ENCODE data around the gene CAPN5.

DNA sequence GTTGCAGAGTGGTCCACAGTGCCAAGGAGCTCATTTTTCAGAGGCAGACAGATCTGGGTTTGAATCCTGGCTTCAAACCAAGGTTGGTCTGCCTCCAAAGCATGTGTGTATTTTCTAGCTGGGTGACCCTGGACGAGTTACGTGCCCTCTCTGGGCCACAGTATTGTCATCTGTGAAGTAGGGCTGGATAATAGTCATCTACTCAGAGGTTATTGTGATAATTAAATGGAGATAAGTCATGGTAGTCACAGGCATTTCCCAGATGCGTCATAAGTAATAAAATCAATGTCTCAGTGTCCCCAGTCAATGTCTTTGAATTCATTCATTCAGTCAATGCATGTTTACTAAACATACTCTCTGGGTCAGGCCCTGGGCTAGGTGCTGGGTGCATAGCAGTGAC lies 44.5 kb downstream of the CAPN5 start:
- no peak for TF ChIP-seq RAD21 (IDR thresholded peaks at IDR 0.05; ENCODE audit: insufficient read depth, low read depth, low read length)
- TF ChIP-seq, protein P1, sequence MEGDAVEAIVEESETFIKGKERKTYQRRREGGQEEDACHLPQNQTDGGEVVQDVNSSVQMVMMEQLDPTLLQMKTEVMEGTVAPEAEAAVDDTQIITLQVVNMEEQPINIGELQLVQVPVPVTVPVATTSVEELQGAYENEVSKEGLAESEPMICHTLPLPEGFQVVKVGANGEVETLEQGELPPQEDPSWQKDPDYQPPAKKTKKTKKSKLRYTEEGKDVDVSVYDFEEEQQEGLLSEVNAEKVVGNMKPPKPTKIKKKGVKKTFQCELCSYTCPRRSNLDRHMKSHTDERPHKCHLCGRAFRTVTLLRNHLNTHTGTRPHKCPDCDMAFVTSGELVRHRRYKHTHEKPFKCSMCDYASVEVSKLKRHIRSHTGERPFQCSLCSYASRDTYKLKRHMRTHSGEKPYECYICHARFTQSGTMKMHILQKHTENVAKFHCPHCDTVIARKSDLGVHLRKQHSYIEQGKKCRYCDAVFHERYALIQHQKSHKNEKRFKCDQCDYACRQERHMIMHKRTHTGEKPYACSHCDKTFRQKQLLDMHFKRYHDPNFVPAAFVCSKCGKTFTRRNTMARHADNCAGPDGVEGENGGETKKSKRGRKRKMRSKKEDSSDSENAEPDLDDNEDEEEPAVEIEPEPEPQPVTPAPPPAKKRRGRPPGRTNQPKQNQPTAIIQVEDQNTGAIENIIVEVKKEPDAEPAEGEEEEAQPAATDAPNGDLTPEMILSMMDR (IDR thresholded peaks at IDR 0.05 in 2 of 3, conservative IDR thresholded peaks at IDR 0.05 in 1 of 3; ENCODE audit: control insufficient read depth in 2 of 3, extremely low read depth in 1 of 3, insufficient read depth in 1 of 3, low read depth in 3 of 3, low read length in 3 of 3): no peak
- no peak for TF ChIP-seq BCL11A (IDR thresholded peaks at IDR 0.05; ENCODE audit: low read depth, low read length)
- no peak for TF ChIP-seq SMC3 (IDR thresholded peaks at IDR 0.05; ENCODE audit: borderline replicate concordance, low read length)
- TF ChIP-seq, protein P2, sequence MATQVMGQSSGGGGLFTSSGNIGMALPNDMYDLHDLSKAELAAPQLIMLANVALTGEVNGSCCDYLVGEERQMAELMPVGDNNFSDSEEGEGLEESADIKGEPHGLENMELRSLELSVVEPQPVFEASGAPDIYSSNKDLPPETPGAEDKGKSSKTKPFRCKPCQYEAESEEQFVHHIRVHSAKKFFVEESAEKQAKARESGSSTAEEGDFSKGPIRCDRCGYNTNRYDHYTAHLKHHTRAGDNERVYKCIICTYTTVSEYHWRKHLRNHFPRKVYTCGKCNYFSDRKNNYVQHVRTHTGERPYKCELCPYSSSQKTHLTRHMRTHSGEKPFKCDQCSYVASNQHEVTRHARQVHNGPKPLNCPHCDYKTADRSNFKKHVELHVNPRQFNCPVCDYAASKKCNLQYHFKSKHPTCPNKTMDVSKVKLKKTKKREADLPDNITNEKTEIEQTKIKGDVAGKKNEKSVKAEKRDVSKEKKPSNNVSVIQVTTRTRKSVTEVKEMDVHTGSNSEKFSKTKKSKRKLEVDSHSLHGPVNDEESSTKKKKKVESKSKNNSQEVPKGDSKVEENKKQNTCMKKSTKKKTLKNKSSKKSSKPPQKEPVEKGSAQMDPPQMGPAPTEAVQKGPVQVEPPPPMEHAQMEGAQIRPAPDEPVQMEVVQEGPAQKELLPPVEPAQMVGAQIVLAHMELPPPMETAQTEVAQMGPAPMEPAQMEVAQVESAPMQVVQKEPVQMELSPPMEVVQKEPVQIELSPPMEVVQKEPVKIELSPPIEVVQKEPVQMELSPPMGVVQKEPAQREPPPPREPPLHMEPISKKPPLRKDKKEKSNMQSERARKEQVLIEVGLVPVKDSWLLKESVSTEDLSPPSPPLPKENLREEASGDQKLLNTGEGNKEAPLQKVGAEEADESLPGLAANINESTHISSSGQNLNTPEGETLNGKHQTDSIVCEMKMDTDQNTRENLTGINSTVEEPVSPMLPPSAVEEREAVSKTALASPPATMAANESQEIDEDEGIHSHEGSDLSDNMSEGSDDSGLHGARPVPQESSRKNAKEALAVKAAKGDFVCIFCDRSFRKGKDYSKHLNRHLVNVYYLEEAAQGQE (IDR thresholded peaks at IDR 0.05; ENCODE audit: low read depth, low read length): no peak
- TF ChIP-seq POLR2A (IDR thresholded peaks at IDR 0.05; ENCODE audit: low read depth, low read length): no peak
- no peak for TF ChIP-seq TARDBP (IDR thresholded peaks at IDR 0.05; ENCODE audit: borderline replicate concordance)
- TF ChIP-seq, protein P3, sequence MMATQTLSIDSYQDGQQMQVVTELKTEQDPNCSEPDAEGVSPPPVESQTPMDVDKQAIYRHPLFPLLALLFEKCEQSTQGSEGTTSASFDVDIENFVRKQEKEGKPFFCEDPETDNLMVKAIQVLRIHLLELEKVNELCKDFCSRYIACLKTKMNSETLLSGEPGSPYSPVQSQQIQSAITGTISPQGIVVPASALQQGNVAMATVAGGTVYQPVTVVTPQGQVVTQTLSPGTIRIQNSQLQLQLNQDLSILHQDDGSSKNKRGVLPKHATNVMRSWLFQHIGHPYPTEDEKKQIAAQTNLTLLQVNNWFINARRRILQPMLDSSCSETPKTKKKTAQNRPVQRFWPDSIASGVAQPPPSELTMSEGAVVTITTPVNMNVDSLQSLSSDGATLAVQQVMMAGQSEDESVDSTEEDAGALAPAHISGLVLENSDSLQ (IDR thresholded peaks at IDR 0.05): no peak
- no peak for TF ChIP-seq EGR1 (IDR thresholded peaks at IDR 0.05; ENCODE audit: borderline replicate concordance in 1 of 2, low read depth in 2 of 2, low read length in 2 of 2)
- TF ChIP-seq, protein P4, sequence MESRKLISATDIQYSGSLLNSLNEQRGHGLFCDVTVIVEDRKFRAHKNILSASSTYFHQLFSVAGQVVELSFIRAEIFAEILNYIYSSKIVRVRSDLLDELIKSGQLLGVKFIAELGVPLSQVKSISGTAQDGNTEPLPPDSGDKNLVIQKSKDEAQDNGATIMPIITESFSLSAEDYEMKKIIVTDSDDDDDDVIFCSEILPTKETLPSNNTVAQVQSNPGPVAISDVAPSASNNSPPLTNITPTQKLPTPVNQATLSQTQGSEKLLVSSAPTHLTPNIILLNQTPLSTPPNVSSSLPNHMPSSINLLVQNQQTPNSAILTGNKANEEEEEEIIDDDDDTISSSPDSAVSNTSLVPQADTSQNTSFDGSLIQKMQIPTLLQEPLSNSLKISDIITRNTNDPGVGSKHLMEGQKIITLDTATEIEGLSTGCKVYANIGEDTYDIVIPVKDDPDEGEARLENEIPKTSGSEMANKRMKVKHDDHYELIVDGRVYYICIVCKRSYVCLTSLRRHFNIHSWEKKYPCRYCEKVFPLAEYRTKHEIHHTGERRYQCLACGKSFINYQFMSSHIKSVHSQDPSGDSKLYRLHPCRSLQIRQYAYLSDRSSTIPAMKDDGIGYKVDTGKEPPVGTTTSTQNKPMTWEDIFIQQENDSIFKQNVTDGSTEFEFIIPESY (IDR thresholded peaks at IDR 0.05): no peak
- TF ChIP-seq CHD2 (IDR thresholded peaks at IDR 0.05; ENCODE audit: borderline replicate concordance, low read depth, low read length): no peak
- TF ChIP-seq NBN (IDR thresholded peaks at IDR 0.05): no peak
